ENCODE results near the gene DIP2C. TPM values are rescaled to one million over a fixed set of nuclear protein-coding genes. Genes with fewer than 3 reads are reported as not detected.

The DIP2C gene
- total RNA-seq, 4 donors from 2014 or later = 2.4 to 14.9 (median 6.1) TPM

GRCh38 chr10:352476-353235 is 336.8 kb downstream of the DIP2C start:
- no peak for DNase-seq
- Histone ChIP-seq H3K27me3 (no peaks in the 10 kb centered on the region), H3K27ac (no peak overlapping the region), H3K9me3 (no peaks in the 10 kb centered on the region), H3K4me1 (no peaks in the 10 kb centered on the region), H3K4me3 (no peak overlapping the region), H3K36me3 (peaks cover 4 to 84% (median 5%) of the 10 kb centered on the region in 3 donors)
- no peak for TF ChIP-seq POLR2A (IDR thresholded peaks at IDR 0.05)
- TF ChIP-seq CTCF (IDR thresholded peaks at IDR 0.05) = no peak
- WGBS, 2 donors = 82 to 84% methylated on average over 11 to 17 of the region's 21 CpGs
- intact Hi-C loops (cut with DNase I) = no loop called here

GRCh38 chr10:351770-352334 is 337.6 kb downstream of the DIP2C start:
- WGBS, 2 donors = 77 to 100% methylated on average over 2 to 5 of the region's 13 CpGs
- intact Hi-C loops (cut with DNase I) = no loop called here
- peaks cover 0 to 76% (median 4%) of the 10 kb centered on the region in 3 donors for H3K36me3 ChIP-seq
- no peaks in the 10 kb centered on the region for H3K4me1 ChIP-seq
- TF ChIP-seq CTCF (IDR thresholded peaks at IDR 0.05) = no peak
- TF ChIP-seq POLR2A (IDR thresholded peaks at IDR 0.05) = no peak
- H3K27me3 ChIP-seq = no peaks in the 10 kb centered on the region
- no peak overlapping the region for H3K4me3 ChIP-seq
- no peak overlapping the region for H3K27ac ChIP-seq
- DNase-seq = no peak
- H3K9me3 ChIP-seq = no peaks in the 10 kb centered on the region

- DNase-seq = no peak
- intact Hi-C loops (cut with DNase I) = no loop called here
- no peaks in the 10 kb centered on the region for H3K27me3 ChIP-seq
- peaks cover 0 to 68% (median 4%) of the 10 kb centered on the region in 3 donors for H3K36me3 ChIP-seq
- WGBS, 2 donors = 90 to 99% methylated on average over 25 to 29 of the region's 35 CpGs
- no peaks in the 10 kb centered on the region for H3K4me1 ChIP-seq
- no peaks in the 10 kb centered on the region for H3K9me3 ChIP-seq
- TF ChIP-seq POLR2A (IDR thresholded peaks at IDR 0.05) (no peak), CTCF (IDR thresholded peaks at IDR 0.05) (no peak)
- no peak overlapping the region for H3K27ac ChIP-seq
- H3K4me3 ChIP-seq = no peak overlapping the region
Observed at GRCh38 chr10:350981-351501, 338.4 kb downstream of the DIP2C start.

GRCh38 chr10:349081-349480 is 340.4 kb downstream of the DIP2C start:
- intact Hi-C loops (cut with DNase I) = no loop called here
- no peak for DNase-seq
- H3K36me3 ChIP-seq = peaks cover 0 to 60% (median 4%) of the 10 kb centered on the region in 3 donors

More at GRCh38 chr10:349081-349480, 340.4 kb downstream of the DIP2C start:
- Histone ChIP-seq H3K27me3 (no peaks in the 10 kb centered on the region), H3K9me3 (no peaks in the 10 kb centered on the region), H3K4me1 (no peaks in the 10 kb centered on the region), H3K4me3 (no peak overlapping the region), H3K27ac (no peak overlapping the region)
- WGBS, 2 donors = 88 to 93% methylated on average over 14 to 16 of the region's 24 CpGs
- no peak for TF ChIP-seq POLR2A (IDR thresholded peaks at IDR 0.05)
- no peak for TF ChIP-seq CTCF (IDR thresholded peaks at IDR 0.05)
